T-cell (primary cell): Measurements from ENCODE around the gene ALOX12. TPM values are rescaled to one million over a fixed set of nuclear protein-coding genes. Genes with fewer than 3 reads are reported as not detected.
A peak's percentile ranks its signal among the peaks of the same experiment; 100 is the strongest.

Source experiments
- ATAC-seq, 4 experiments: fragments of 200-7000 bp in 3 of 4; fragments of 150-1000 bp in 1 of 4; cut with Tn5 transposase; replicated peaks in 1 of 4; 1 replicate in 3 of 4; 2 replicates in 1 of 4; pipeline ENCODE4 v1.10.0; 2021; ENCODE audit warnings: moderate library complexity in 3 of 4, mild to moderate bottlenecking in 2 of 4, moderate number of reproducible peaks in 1 of 4
- CTCF ChIA-PET, 2 donors: fragments of 300-600 bp; sonication (Branson Sonifier 250); formaldehyde crosslinking; loops; one replicate each; lab custom pipeline; 2022; ENCODE audit warnings: antibody characterized with exemption in 2 of 2; lab: Charles Lee
- POLR2A ChIA-PET, 2 donors: fragments of 300-600 bp; sonication (Branson Sonifier 250); formaldehyde crosslinking; loops; one replicate each; lab custom pipeline; 2022; ENCODE audit warnings: antibody characterized with exemption in 2 of 2; lab: Charles Lee
- DNase-seq, 35 experiments: peaks; one replicate each; pipeline versions ENCODE4 v3.0.0 to v3.0.0-alpha.2; 2013 to 2023
- H3K27ac ChIP-seq: one replicate; pipeline ENCODE4 v1.5.1; 2013; ENCODE audit warnings: low read length
- H3K27me3 ChIP-seq, 2 experiments: replicated peaks in 1 of 2; 1 replicate in 1 of 2; 2 replicates in 1 of 2; pipeline versions ENCODE4 v1.6.1 to v1.7.0; 2013; ENCODE audit warnings: low read length in 1 of 2, mixed read lengths in 1 of 2; ENCODE audit not compliant: control insufficient read depth in 2 of 2, insufficient read depth in 2 of 2; ENCODE audit errors: extremely low read depth in 1 of 2
- H3K36me3 ChIP-seq, 2 donors: 1 replicate in 1 of 2; 2 replicates in 1 of 2; pipeline versions ENCODE4 v1.6.1 to v1.7.0; 2013; ENCODE audit warnings: low read length in 1 of 2; ENCODE audit not compliant: control insufficient read depth in 2 of 2, insufficient read depth in 1 of 2; ENCODE audit errors: extremely low read depth in 1 of 2
- H3K4me1 ChIP-seq, 2 experiments: 1 replicate in 1 of 2; 2 replicates in 1 of 2; pipeline versions ENCODE4 v1.6.1 to v1.7.0; 2013; ENCODE audit warnings: low read length in 2 of 2, mixed read lengths in 1 of 2; ENCODE audit not compliant: insufficient read depth in 2 of 2, control insufficient read depth in 1 of 2; ENCODE audit errors: extremely low read depth in 1 of 2
- H3K4me3 ChIP-seq, 2 donors: 1 replicate in 1 of 2; 2 replicates in 1 of 2; pipeline versions ENCODE4 v1.5.1 to v1.7.0; 2013; ENCODE audit warnings: mild to moderate bottlenecking in 2 of 2, low read length in 1 of 2, moderate library complexity in 1 of 2; ENCODE audit not compliant: control insufficient read depth in 1 of 2; ENCODE audit errors: extremely low read depth in 1 of 2
- H3K9me3 ChIP-seq: 2 replicates; pipeline ENCODE4 v1.7.0; 2013
- H3K27ac Mint-ChIP-seq, 2 donors: one replicate each; pipeline ENCODE4 v1.8.0; 2020 to 2021; ENCODE audit warnings: mild to moderate bottlenecking in 2 of 2, mixed read lengths in 2 of 2
- H3K27me3 Mint-ChIP-seq, 2 donors: one replicate each; pipeline ENCODE4 v1.8.0; 2021 to 2022; ENCODE audit warnings: mixed read lengths in 2 of 2
- H3K36me3 Mint-ChIP-seq: one replicate; pipeline ENCODE4 v1.8.0; 2021; ENCODE audit warnings: mixed read lengths
- H3K4me1 Mint-ChIP-seq, 3 donors: one replicate each; pipeline ENCODE4 v1.8.0; 2020 to 2022; ENCODE audit warnings: mixed read lengths in 3 of 3, mild to moderate bottlenecking in 1 of 3
- H3K4me3 Mint-ChIP-seq, 3 donors: one replicate each; pipeline ENCODE4 v1.8.0; 2020 to 2022; ENCODE audit warnings: mild to moderate bottlenecking in 3 of 3, mixed read lengths in 3 of 3, moderate library complexity in 3 of 3
- H3K9me3 Mint-ChIP-seq, 3 donors: one replicate each; pipeline ENCODE4 v1.8.0; 2020 to 2022; ENCODE audit warnings: mixed read lengths in 3 of 3
- WGBS: methylation state at CpG from one replicate; pipeline ENCODE4 v1.1.5; 2013; ENCODE audit warnings: missing lambda C conversion rate; ENCODE audit not compliant: insufficient coverage; 5-methylcytosine and 5-hydroxymethylcytosine counted together
- total RNA-seq, 35 experiments: library from RNA in 6 of 35; stranded (reverse) in 6 of 35; fragments of 120-200 nt in 1 of 35; gene quantifications; one replicate each; pipeline versions ENCODE4 v1.2.1 to v1.2.4 and lab custom pipeline; 2013 to 2026

The ALOX12 gene
- total RNA-seq, 5 donors from 2014 or later (not counting 1 experiment from before 2014, with no cell fraction given) = 0.12 to 0.78 (median 0.13) TPM; not detected in 2

- peak overlapping the region in 1 of 2 donors; percentile 25 for H3K27ac Mint-ChIP-seq
- ChIA-PET CTCF (interaction anchor here (0.5 to 3.0 kb wide), 34 partner anchors 8 to 1417 kb away, joined by 3 to 70 read pairs (median 3); partner anchors contain the start of genes BCL6B (in 1 of the 2), RNASEK (in 1 of the 2) and TEKT1 (in 1 of the 2)), POLR2A (interaction anchor here in 1 of 2 donors (0.6 kb wide), 1 partner anchor 61 kb away, joined by 3 read pairs; no protein-coding TSS in a partner anchor)
- Histone ChIP-seq H3K4me3 (no peak overlapping the region), H3K27ac (no peak overlapping the region), H3K36me3 (peaks cover 10 to 54% of the 10 kb centered on the region in 2 donors), H3K27me3 (no peaks in the 10 kb centered on the region), H3K9me3 (no peaks in the 10 kb centered on the region), H3K4me1 (peaks cover 0 to 5% of the 10 kb centered on the region in 2 experiments)
- ATAC-seq = peak; percentile 81 to 94 (median 84)
- H3K4me3 Mint-ChIP-seq = no peak overlapping the region
- H3K4me1 Mint-ChIP-seq = peaks cover 28 to 34% (median 33%) of the 10 kb centered on the region in 3 donors
- H3K27me3 Mint-ChIP-seq = no peaks in the 10 kb centered on the region
- peak in 12 of 35 experiments; percentile 19 to 85 (median 39) for DNase-seq
- H3K9me3 Mint-ChIP-seq = no peaks in the 10 kb centered on the region
- peaks cover 43% of the 10 kb centered on the region for H3K36me3 Mint-ChIP-seq
- WGBS = no CpG with 5 or more reads among the region's 2 CpGs
Observed at GRCh38 chr17:7004398-7005253, 8.8 kb downstream of the ALOX12 start.

- H3K36me3 ChIP-seq = peaks cover 5 to 43% of the 10 kb centered on the region in 2 donors
Observed at GRCh38 chr17:7005716-7006115, 9.9 kb downstream of the ALOX12 start.

DNA sequence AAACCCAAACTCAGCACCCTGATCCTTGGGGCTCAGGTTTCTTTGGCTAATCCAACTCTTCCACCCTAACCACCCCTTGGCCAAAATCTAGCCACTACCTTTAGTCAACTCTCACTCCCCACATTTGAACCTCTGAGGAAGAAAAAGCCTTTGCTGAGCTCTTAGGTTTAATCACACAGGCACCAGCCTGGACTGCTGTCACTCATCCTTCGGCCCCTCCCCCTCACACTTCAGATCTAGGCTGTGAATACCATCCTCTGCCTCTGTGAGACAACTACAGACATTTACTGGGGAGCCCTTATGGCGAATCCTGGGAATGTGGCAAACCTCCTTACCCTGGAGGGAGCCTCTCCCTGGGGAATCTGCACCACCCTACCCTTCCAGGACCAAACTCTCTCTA, 11.3 kb downstream of the ALOX12 start:
- Mint-ChIP-seq H3K27ac (peak overlapping the region; percentile 17 to 36), H3K9me3 (no peaks in the 10 kb centered on the region), H3K27me3 (no peaks in the 10 kb centered on the region), H3K4me1 (peaks cover 49 to 55% (median 53%) of the 10 kb centered on the region in 3 donors), H3K36me3 (peaks cover 28% of the 10 kb centered on the region), H3K4me3 (no peak overlapping the region)
- H3K36me3 ChIP-seq = peaks cover 3 to 29% of the 10 kb centered on the region in 2 donors
- no peaks in the 10 kb centered on the region for H3K9me3 ChIP-seq
- ATAC-seq (no peak), DNase-seq (no peak)
- ChIA-PET POLR2A (interaction anchor here in 1 of 2 donors (0.6 kb wide), 1 partner anchor 105 kb away, joined by 3 read pairs; no protein-coding TSS in a partner anchor), CTCF (interaction anchor here (0.6 to 2.8 kb wide), 4 partner anchors 81 to 297 kb away, joined by 3 to 8 read pairs (median 3); no protein-coding TSS in a partner anchor)
- H3K27ac ChIP-seq = no peak overlapping the region
- H3K4me1 ChIP-seq = peaks cover 12 to 27% of the 10 kb centered on the region in 2 experiments
- 71% methylated on average over 1 of the region's 2 CpGs for WGBS
- no peak overlapping the region for H3K4me3 ChIP-seq
- no peaks in the 10 kb centered on the region for H3K27me3 ChIP-seq

More at GRCh38 chr17:7005716-7006115, 9.9 kb downstream of the ALOX12 start:
- Histone ChIP-seq H3K4me3 (no peak overlapping the region), H3K27ac (no peak overlapping the region), H3K4me1 (peaks cover 2 to 16% of the 10 kb centered on the region in 2 experiments), H3K9me3 (no peaks in the 10 kb centered on the region), H3K27me3 (no peaks in the 10 kb centered on the region)
- 95% methylated on average over 4 of the region's 7 CpGs for WGBS
- no peak for ATAC-seq
- POLR2A ChIA-PET = interaction anchor here in 1 of 2 donors (0.6 to 1.1 kb wide), 2 partner anchors 14 to 84 kb away, joined by 3 to 4 read pairs; no protein-coding TSS in a partner anchor
- Mint-ChIP-seq H3K36me3 (peaks cover 38% of the 10 kb centered on the region), H3K27me3 (no peaks in the 10 kb centered on the region), H3K4me1 (peaks cover 38 to 45% (median 44%) of the 10 kb centered on the region in 3 donors), H3K4me3 (no peak overlapping the region), H3K9me3 (no peaks in the 10 kb centered on the region), H3K27ac (no peak overlapping the region)
- CTCF ChIA-PET = interaction anchor here (0.6 to 2.8 kb wide), 8 partner anchors 8 to 1944 kb away, joined by 3 to 26 read pairs (median 4); partner anchors contain the start of gene BCL6B (in 1 of the 2)
- DNase-seq = no peak

GRCh38 chr17:7010523-7010922, 14.7 kb downstream of the ALOX12 start:
- Mint-ChIP-seq H3K27me3 (no peaks in the 10 kb centered on the region), H3K36me3 (peaks cover 12% of the 10 kb centered on the region), H3K9me3 (no peaks in the 10 kb centered on the region), H3K27ac (peak overlapping the region; percentile 55 to 68), H3K4me1 (peaks cover 59 to 71% (median 68%) of the 10 kb centered on the region in 3 donors), H3K4me3 (peak overlapping the region; percentile 52 to 93 (median 62))
- POLR2A ChIA-PET = interaction anchor here in 1 of 2 donors (0.7 kb wide), 1 partner anchor 22 kb away, joined by 4 read pairs; no protein-coding TSS in a partner anchor
- no peak for ATAC-seq
- WGBS = 100% methylated on average over 2 of the region's 2 CpGs
- Histone ChIP-seq H3K9me3 (no peaks in the 10 kb centered on the region), H3K4me1 (peaks cover 22 to 44% of the 10 kb centered on the region in 2 experiments), H3K36me3 (peaks cover 3 to 15% of the 10 kb centered on the region in 2 donors), H3K27ac (no peak overlapping the region), H3K27me3 (no peaks in the 10 kb centered on the region), H3K4me3 (no peak overlapping the region)
- no peak for DNase-seq
- CTCF ChIA-PET = no interaction called here

- ChIA-PET POLR2A (no interaction called here), CTCF (interaction anchor here in 1 of 2 donors (0.7 to 1.2 kb wide), 6 partner anchors 10 to 1218 kb away, joined by 3 to 8 read pairs (median 5); no protein-coding TSS in a partner anchor)
- peak overlapping the region; percentile 98 for H3K27ac ChIP-seq
- H3K4me3 ChIP-seq = peak overlapping the region; percentile 93 to 100
- Mint-ChIP-seq H3K36me3 (peaks cover 12% of the 10 kb centered on the region), H3K27me3 (no peaks in the 10 kb centered on the region), H3K27ac (peak overlapping the region; percentile 99 to 100), H3K4me1 (peaks cover 68 to 80% (median 75%) of the 10 kb centered on the region in 3 donors), H3K4me3 (peak overlapping the region; percentile 89 to 97 (median 93)), H3K9me3 (no peaks in the 10 kb centered on the region)
- WGBS = no CpG with 5 or more reads among the region's 14 CpGs
- peaks cover 3 to 11% of the 10 kb centered on the region in 2 donors for H3K36me3 ChIP-seq
- ATAC-seq (no peak), DNase-seq (no peak)
- peaks cover 26 to 53% of the 10 kb centered on the region in 2 experiments for H3K4me1 ChIP-seq
- no peaks in the 10 kb centered on the region for H3K9me3 ChIP-seq
- H3K27me3 ChIP-seq = no peaks in the 10 kb centered on the region
Observed at GRCh38 chr17:7011415-7011814, 15.6 kb downstream of the ALOX12 start.

DNA sequence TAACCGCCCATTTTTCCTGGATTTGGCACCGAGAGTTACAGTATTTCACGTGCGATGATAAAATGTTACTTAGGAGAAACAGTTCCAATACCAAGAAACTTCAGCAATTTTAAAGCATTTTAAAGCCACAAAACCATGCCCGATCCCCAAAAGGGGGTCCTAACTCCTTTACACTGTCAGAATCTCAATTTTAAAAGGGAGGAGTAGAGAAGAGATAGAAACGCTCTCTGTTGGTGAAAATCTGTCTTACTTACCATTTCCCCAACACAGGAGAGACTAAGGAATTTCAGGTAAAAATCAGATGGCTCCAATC, 16.0 kb downstream of the ALOX12 start:
- peak overlapping the region; percentile 99 to 100 for H3K27ac Mint-ChIP-seq
- H3K4me1 ChIP-seq = peaks cover 26 to 58% of the 10 kb centered on the region in 2 experiments
- H3K4me1 Mint-ChIP-seq = peaks cover 71 to 82% (median 79%) of the 10 kb centered on the region in 3 donors
- no peak for DNase-seq
- WGBS = no CpG with 5 or more reads among the region's 6 CpGs
- POLR2A ChIA-PET = interaction anchor here in 1 of 2 donors (0.7 kb wide), 1 partner anchor 206 kb away, joined by 3 read pairs; no protein-coding TSS in a partner anchor
- no peaks in the 10 kb centered on the region for H3K9me3 ChIP-seq
- H3K27me3 Mint-ChIP-seq = no peaks in the 10 kb centered on the region
- H3K36me3 Mint-ChIP-seq = peaks cover 14% of the 10 kb centered on the region
- H3K9me3 Mint-ChIP-seq = no peaks in the 10 kb centered on the region
- H3K4me3 Mint-ChIP-seq = peak overlapping the region; percentile 89 to 97 (median 93)
- H3K4me3 ChIP-seq = peak overlapping the region; percentile 93 to 100
- H3K27ac ChIP-seq = peak overlapping the region; percentile 98
- peaks cover 3 to 15% of the 10 kb centered on the region in 2 donors for H3K36me3 ChIP-seq
- CTCF ChIA-PET = interaction anchor here in 1 of 2 donors (0.6 to 1.8 kb wide), 9 partner anchors 8 to 1217 kb away, joined by 3 to 8 read pairs (median 5); no protein-coding TSS in a partner anchor
- H3K27me3 ChIP-seq = no peaks in the 10 kb centered on the region
- ATAC-seq = no peak
